HepG2 (cell line): ENCODE results near the gene BSG. TPM values are rescaled to one million over a fixed set of nuclear protein-coding genes. Genes with fewer than 3 reads are reported as not detected.
A peak's percentile ranks its signal among the peaks of the same experiment; 100 is the strongest.

ENCODE experiments used
- CBX5 ChIP-seq: sonication (generic); formaldehyde crosslinking; IDR thresholded peaks from 2 replicates; pipeline ENCODE4 v1.4.0; 2020; ENCODE audit warnings: missing genetic modification reagents, borderline replicate concordance
- DZIP1 ChIP-seq: sonication (generic); formaldehyde crosslinking; IDR thresholded peaks from 2 replicates; pipeline ENCODE4 v1.5.0; 2020; ENCODE audit warnings: mild to moderate bottlenecking, missing genetic modification reagents
- HMG20B ChIP-seq: conservative IDR thresholded peaks from 2 replicates; pipeline ENCODE4 v1.6.1; 2016; ENCODE audit warnings: missing genetic modification reagents, missing compliant biosample characterization
- NAIF1 ChIP-seq: sonication (generic); formaldehyde crosslinking; IDR thresholded peaks from 2 replicates; pipeline ENCODE4 v1.5.0; 2020; ENCODE audit warnings: mild to moderate bottlenecking, missing genetic modification reagents, borderline replicate concordance
- POLR2A ChIP-seq, 2 experiments: IDR thresholded peaks; 2 replicates each; pipeline ENCODE4 v1.6.1; 2011; ENCODE audit warnings: low read depth in 2 of 2, low read length in 2 of 2, mild to moderate bottlenecking in 1 of 2, moderate library complexity in 1 of 2; ENCODE audit not compliant: insufficient read depth in 1 of 2
- SNRNP70 ChIP-seq: fragments of 200-400 bp; formaldehyde crosslinking; IDR thresholded peaks from 2 replicates; pipeline ENCODE4 v1.6.1; 2017; ENCODE audit warnings: mild to moderate bottlenecking, low read depth, low read length, moderate library complexity
- ZBTB10 ChIP-seq: sonication (generic); formaldehyde crosslinking; IDR thresholded peaks from 2 replicates; pipeline ENCODE4 v1.4.0; 2020; ENCODE audit warnings: missing genetic modification reagents, borderline replicate concordance
- ZNF501 ChIP-seq: sonication (generic); formaldehyde crosslinking; IDR thresholded peaks from 2 replicates; pipeline ENCODE4 v1.5.1; 2020; ENCODE audit warnings: mild to moderate bottlenecking, moderate library complexity, missing genetic modification reagents
- ZNF510 ChIP-seq: sonication (generic); formaldehyde crosslinking; IDR thresholded peaks from 2 replicates; pipeline ENCODE4 v1.4.0; 2020; ENCODE audit warnings: low read depth, mild to moderate bottlenecking, missing genetic modification reagents
- ZNF546 ChIP-seq: sonication (generic); formaldehyde crosslinking; conservative IDR thresholded peaks from 2 replicates; pipeline ENCODE4 v1.8.1; 2023; ENCODE audit warnings: mild to moderate bottlenecking, missing genetic modification reagents
- ZNF704 ChIP-seq: sonication (generic); formaldehyde crosslinking; IDR thresholded peaks from 2 replicates; pipeline ENCODE4 v1.8.1; 2023; ENCODE audit warnings: mild to moderate bottlenecking, inconsistent platforms, moderate library complexity, missing genetic modification reagents, borderline replicate concordance
- ZNF776 ChIP-seq: sonication (generic); formaldehyde crosslinking; IDR thresholded peaks from 2 replicates; pipeline ENCODE4 v1.4.0; 2020; ENCODE audit warnings: mild to moderate bottlenecking, missing genetic modification reagents
- polyA plus RNA-seq, 8 experiments: library from polyadenylated mRNA; depleted of rRNA in 3 of 8; stranded (reverse) in 7 of 8; unstranded in 1 of 8; fragments of >200 nt; fragmentation: Illumina TruSeq in 4 of 8; extraction: Trizol in 4 of 8; gene quantifications; 2 replicates each; pipeline versions ENCODE4 v1.2.1 to v1.2.3, GENCODE V29; 2011 to 2016; ENCODE audit warnings: low read depth in 4 of 8, missing spikeins in 1 of 8, mixed read lengths in 1 of 8; ENCODE audit not compliant: insufficient read depth in 1 of 8
- total RNA-seq, 5 experiments: library from RNA; depleted of rRNA; stranded (reverse); fragments of >200 nt; fragmentation: Illumina TruSeq; extraction: Trizol; gene quantifications; 2 replicates each; pipeline ENCODE4 v1.2.3, GENCODE V29; 2016; ENCODE audit warnings: low read depth in 1 of 5
- TF ChIP-seq, protein P1 (sequence below): IDR thresholded peaks from 2 replicates; pipeline ENCODE4 v1.6.1; 2016; ENCODE audit warnings: low read depth
- TF ChIP-seq, protein P2 (sequence below): sonication (generic); formaldehyde crosslinking; IDR thresholded peaks from 2 replicates; pipeline ENCODE4 v1.4.0; 2020; ENCODE audit warnings: low read depth, missing genetic modification reagents
- TF ChIP-seq, protein P3 (sequence below): sonication (generic); formaldehyde crosslinking; IDR thresholded peaks from 2 replicates; pipeline ENCODE4 v1.8.1; 2023; ENCODE audit warnings: mild to moderate bottlenecking, moderate library complexity, missing genetic modification reagents

Gene BSG
- total and polyA plus RNA-seq, 2 of the 13 experiments (the other 11 are each of a cell fraction or from before 2014, with no cell fraction given) = 309 to 754 TPM

DNA sequence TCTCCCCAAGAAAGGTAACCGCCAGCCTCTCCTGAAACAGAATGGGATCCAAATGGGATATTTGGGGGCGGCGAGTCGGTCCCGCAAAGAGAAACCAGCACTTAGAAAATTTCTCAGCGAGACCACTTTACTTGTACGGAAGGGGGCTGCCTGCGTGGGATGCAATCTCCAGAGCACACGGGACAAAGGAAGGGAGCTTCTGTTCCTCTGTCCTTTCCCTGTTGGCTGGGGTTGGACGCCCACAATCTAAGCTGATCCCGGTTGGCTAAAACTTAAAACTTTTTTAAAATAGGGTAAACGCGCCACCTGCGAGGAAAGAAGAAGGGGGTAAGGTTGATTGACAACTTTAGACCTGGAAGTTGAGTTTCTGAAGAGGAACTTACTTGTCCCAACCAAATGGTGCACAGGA, 826 bp upstream of the BSG start (continued):
- TF ChIP-seq, protein P1, sequence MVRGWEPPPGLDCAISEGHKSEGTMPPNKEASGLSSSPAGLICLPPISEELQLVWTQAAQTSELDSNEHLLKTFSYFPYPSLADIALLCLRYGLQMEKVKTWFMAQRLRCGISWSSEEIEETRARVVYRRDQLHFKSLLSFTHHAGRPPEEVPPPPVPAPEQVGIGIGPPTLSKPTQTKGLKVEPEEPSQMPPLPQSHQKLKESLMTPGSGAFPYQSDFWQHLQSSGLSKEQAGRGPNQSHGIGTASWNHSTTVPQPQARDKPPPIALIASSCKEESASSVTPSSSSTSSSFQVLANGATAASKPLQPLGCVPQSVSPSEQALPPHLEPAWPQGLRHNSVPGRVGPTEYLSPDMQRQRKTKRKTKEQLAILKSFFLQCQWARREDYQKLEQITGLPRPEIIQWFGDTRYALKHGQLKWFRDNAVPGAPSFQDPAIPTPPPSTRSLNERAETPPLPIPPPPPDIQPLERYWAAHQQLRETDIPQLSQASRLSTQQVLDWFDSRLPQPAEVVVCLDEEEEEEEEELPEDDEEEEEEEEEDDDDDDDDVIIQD (CRISPR knock-in tag) = no peak
- TF ChIP-seq POLR2A (IDR thresholded peaks at IDR 0.05; ENCODE audit: insufficient read depth in 1 of 2, low read depth in 2 of 2, low read length in 2 of 2) = no peak
- no peak for TF ChIP-seq ZNF776 (CRISPR knock-in tag)
- TF ChIP-seq HMG20B = no peak; the same call in 1 of the 2 replicates
- no peak for TF ChIP-seq SNRNP70
- TF ChIP-seq, protein P2, sequence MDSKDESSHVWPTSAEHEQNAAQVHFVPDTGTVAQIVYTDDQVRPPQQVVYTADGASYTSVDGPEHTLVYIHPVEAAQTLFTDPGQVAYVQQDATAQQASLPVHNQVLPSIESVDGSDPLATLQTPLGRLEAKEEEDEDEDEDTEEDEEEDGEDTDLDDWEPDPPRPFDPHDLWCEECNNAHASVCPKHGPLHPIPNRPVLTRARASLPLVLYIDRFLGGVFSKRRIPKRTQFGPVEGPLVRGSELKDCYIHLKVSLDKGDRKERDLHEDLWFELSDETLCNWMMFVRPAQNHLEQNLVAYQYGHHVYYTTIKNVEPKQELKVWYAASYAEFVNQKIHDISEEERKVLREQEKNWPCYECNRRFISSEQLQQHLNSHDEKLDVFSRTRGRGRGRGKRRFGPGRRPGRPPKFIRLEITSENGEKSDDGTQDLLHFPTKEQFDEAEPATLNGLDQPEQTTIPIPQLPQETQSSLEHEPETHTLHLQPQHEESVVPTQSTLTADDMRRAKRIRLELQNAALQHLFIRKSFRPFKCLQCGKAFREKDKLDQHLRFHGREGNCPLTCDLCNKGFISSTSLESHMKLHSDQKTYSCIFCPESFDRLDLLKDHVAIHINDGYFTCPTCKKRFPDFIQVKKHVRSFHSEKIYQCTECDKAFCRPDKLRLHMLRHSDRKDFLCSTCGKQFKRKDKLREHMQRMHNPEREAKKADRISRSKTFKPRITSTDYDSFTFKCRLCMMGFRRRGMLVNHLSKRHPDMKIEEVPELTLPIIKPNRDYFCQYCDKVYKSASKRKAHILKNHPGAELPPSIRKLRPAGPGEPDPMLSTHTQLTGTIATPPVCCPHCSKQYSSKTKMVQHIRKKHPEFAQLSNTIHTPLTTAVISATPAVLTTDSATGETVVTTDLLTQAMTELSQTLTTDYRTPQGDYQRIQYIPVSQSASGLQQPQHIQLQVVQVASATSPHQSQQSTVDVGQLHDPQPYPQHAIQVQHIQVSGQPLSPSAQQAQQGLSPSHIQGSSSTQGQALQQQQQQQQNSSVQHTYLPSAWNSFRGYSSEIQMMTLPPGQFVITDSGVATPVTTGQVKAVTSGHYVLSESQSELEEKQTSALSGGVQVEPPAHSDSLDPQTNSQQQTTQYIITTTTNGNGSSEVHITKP (CRISPR knock-in tag) = 0 out of 2 replicates have a peak, but pooled peaks have one; percentile 7
- 0 out of 2 replicates have a peak, but pooled peaks have one; percentile 47 for TF ChIP-seq ZNF546 (CRISPR knock-in tag)
- TF ChIP-seq DZIP1 (CRISPR knock-in tag) = no peak
- no peak for TF ChIP-seq CBX5 (CRISPR knock-in tag)
- 0 out of 2 replicates have a peak, but pooled peaks have one; percentile 5 for TF ChIP-seq NAIF1
- TF ChIP-seq ZNF501 (CRISPR knock-in tag) = peak; percentile 67; the same call in 1 of the 2 replicates
- no peak for TF ChIP-seq ZNF510
- TF ChIP-seq ZBTB10 = 0 out of 2 replicates have a peak, but pooled peaks have one; percentile 8
- no peak for TF ChIP-seq ZNF704 (CRISPR knock-in tag)
- TF ChIP-seq, protein P3, sequence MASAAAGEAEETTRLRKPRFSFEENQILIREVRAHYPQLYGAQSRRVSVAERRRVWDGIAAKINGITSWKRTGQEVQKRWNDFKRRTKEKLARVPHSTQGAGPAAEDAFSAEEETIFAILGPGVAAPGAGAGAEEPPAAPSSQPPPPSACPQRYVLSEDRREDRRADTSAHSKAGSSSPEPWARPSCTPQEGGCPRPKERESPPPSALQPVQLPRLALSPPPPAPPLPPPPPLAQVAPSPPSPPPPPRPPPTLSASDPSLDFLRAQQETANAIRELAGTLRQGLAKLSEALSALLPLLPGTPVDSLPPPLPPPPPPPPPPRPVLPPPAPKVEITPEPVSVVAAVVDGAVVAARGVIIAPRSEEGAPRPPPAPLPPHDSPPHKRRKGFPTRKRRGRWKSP = no peak
